CD14-positive monocyte (primary cell): ENCODE measurements around the gene MYO15B. TPM values are rescaled to one million over a fixed set of nuclear protein-coding genes. Genes with fewer than 3 reads are reported as not detected.

Experiments
- DNase-seq, 3 donors: peaks; one replicate each; pipeline ENCODE4 v3.0.0-alpha.2; 2011 to 2022
- H2AFZ ChIP-seq: 2 replicates; pipeline ENCODE4 v1.6.0; 2012; ENCODE audit warnings: mild to moderate bottlenecking, low read depth, low read length, inconsistent platforms; ENCODE audit not compliant: insufficient read depth, poor library complexity, severe bottlenecking
- H3K27ac ChIP-seq, 2 donors: 1 replicate in 1 of 2; 2 replicates in 1 of 2; pipeline ENCODE4 v1.5.1; 2012 to 2013; ENCODE audit warnings: low read length in 2 of 2, control low read depth in 1 of 2, inconsistent platforms in 1 of 2, low read depth in 1 of 2, mild to moderate bottlenecking in 1 of 2
- H3K27me3 ChIP-seq, 2 donors: one replicate each; pipeline versions ENCODE4 v1.6.0 to v1.6.1; 2011 to 2013; ENCODE audit warnings: low read length in 2 of 2; ENCODE audit not compliant: control insufficient read depth in 2 of 2, insufficient read depth in 2 of 2
- H3K36me3 ChIP-seq, 2 donors: replicated peaks in 1 of 2; 1 replicate in 1 of 2; 2 replicates in 1 of 2; pipeline versions ENCODE4 v1.5.1 to v1.6.1; 2012 to 2013; ENCODE audit warnings: low read length in 2 of 2, control low read depth in 1 of 2, inconsistent platforms in 1 of 2, mild to moderate bottlenecking in 1 of 2; ENCODE audit not compliant: insufficient read depth in 2 of 2, control insufficient read depth in 1 of 2
- H3K4me1 ChIP-seq, 2 donors: 1 replicate in 1 of 2; 2 replicates in 1 of 2; pipeline versions ENCODE4 v1.5.1 to v1.6.1; 2012 to 2013; ENCODE audit warnings: low read length in 2 of 2, control low read depth in 1 of 2, inconsistent platforms in 1 of 2, mild to moderate bottlenecking in 1 of 2, moderate library complexity in 1 of 2; ENCODE audit not compliant: insufficient read depth in 2 of 2, control insufficient read depth in 1 of 2
- H3K4me2 ChIP-seq: replicated peaks from 2 replicates; pipeline ENCODE3; 2012; ENCODE audit warnings: low read length, moderate library complexity, mild to moderate bottlenecking; ENCODE audit not compliant: poor library complexity, severe bottlenecking; ENCODE audit errors: extremely low read depth
- H3K4me3 ChIP-seq, 3 experiments: fragments of 200-600 bp in 1 of 3; sonication (generic) in 1 of 3; replicated peaks in 1 of 3; 1 replicate in 2 of 3; 2 replicates in 1 of 3; pipeline ENCODE4 v1.5.1; 2011 to 2013; ENCODE audit warnings: low read length in 3 of 3, mild to moderate bottlenecking in 3 of 3, control low read depth in 2 of 3, low read depth in 2 of 3, inconsistent platforms in 1 of 3, moderate library complexity in 1 of 3
- H3K79me2 ChIP-seq: 2 replicates; pipeline ENCODE4 v1.6.0; 2012; ENCODE audit warnings: mild to moderate bottlenecking, control low read depth, inconsistent platforms, low read length, moderate library complexity; ENCODE audit not compliant: insufficient read depth
- H3K9ac ChIP-seq: 2 replicates; pipeline ENCODE4 v1.6.0; 2017; ENCODE audit warnings: low read length, mild to moderate bottlenecking; ENCODE audit not compliant: insufficient read depth, poor library complexity, severe bottlenecking
- H3K9me3 ChIP-seq, 2 donors: replicated peaks in 1 of 2; 1 replicate in 1 of 2; 2 replicates in 1 of 2; pipeline versions ENCODE4 v1.5.1 to v1.6.1; 2012 to 2013; ENCODE audit warnings: low read length in 2 of 2, control low read depth in 1 of 2; ENCODE audit not compliant: control insufficient read depth in 1 of 2, insufficient read depth in 1 of 2
- H4K20me1 ChIP-seq: 2 replicates; pipeline ENCODE4 v1.6.0; 2012; ENCODE audit warnings: mild to moderate bottlenecking, low read length, control low read depth, moderate library complexity; ENCODE audit not compliant: insufficient read depth
- H3K27ac Mint-ChIP-seq, 7 donors: one replicate each; pipeline ENCODE4 v1.8.0; 2020; ENCODE audit warnings: mild to moderate bottlenecking in 7 of 7, mixed read lengths in 7 of 7, moderate library complexity in 6 of 7, inconsistent platforms in 2 of 7
- H3K27me3 Mint-ChIP-seq, 3 donors: one replicate each; pipeline ENCODE4 v1.8.0; 2021 to 2022; ENCODE audit warnings: low read depth in 3 of 3, mild to moderate bottlenecking in 3 of 3, mixed read lengths in 3 of 3, moderate library complexity in 3 of 3, inconsistent platforms in 1 of 3
- H3K36me3 Mint-ChIP-seq, 2 donors: one replicate each; pipeline ENCODE4 v1.8.0; 2020; ENCODE audit warnings: mixed read lengths in 2 of 2, inconsistent platforms in 1 of 2, mild to moderate bottlenecking in 1 of 2
- H3K4me1 Mint-ChIP-seq: one replicate; pipeline ENCODE4 v1.8.0; 2020; ENCODE audit warnings: mild to moderate bottlenecking, mixed read lengths
- H3K4me3 Mint-ChIP-seq, 2 donors: one replicate each; pipeline ENCODE4 v1.8.0; 2020; ENCODE audit warnings: mild to moderate bottlenecking in 2 of 2, mixed read lengths in 2 of 2, moderate library complexity in 1 of 2
- H3K9me3 Mint-ChIP-seq, 7 donors: one replicate each; pipeline ENCODE4 v1.8.0; 2020 to 2022; ENCODE audit warnings: mixed read lengths in 7 of 7, mild to moderate bottlenecking in 6 of 7, moderate library complexity in 6 of 7, inconsistent platforms in 2 of 7
- CTCF ChIP-seq: fragments of 200-600 bp; IDR thresholded peaks from one replicate; pipeline ENCODE4 v1.8.0; 2022; ENCODE audit warnings: antibody characterized with exemption, mild to moderate bottlenecking
- WGBS: methylation state at CpG from one replicate; pipeline ENCODE4 v1.1.5; 2013; ENCODE audit warnings: missing lambda C conversion rate; ENCODE audit not compliant: insufficient coverage; 5-methylcytosine and 5-hydroxymethylcytosine counted together
- intact Hi-C, 2 donors: fragments of 100-400 bp; cut with micrococcal nuclease; formaldehyde crosslinking; loops; one replicate each; pipeline versions ENCODE4 v1.15.0 to v1.15.1; 2023
- polyA plus RNA-seq, 3 donors: library from polyadenylated mRNA; depleted of rRNA in 1 of 3; unstranded in 2 of 3; stranded (reverse) in 1 of 3; fragments of 300-500 nt in 2 of 3; fragments of >200 nt in 1 of 3; fragmentation: Illumina TruSeq in 2 of 3; gene quantifications; 1 replicate in 2 of 3; 2 replicates in 1 of 3; pipeline ENCODE4 v1.2.3, GENCODE V29; 2012 to 2021

The MYO15B gene
- polyA plus RNA-seq, 3 donors, result 0.17 to 596 (median 0.62) TPM

GRCh38 chr17:75625813-75626486 is 38.4 kb downstream of the MYO15B start:
- Mint-ChIP-seq H3K9me3 (peaks cover 0 to 2% (median 0%) of the 10 kb centered on the region in 7 donors), H3K27ac (no peak overlapping the region), H3K27me3 (peaks cover 0 to 4% (median 3%) of the 10 kb centered on the region in 3 donors), H3K4me3 (no peak overlapping the region), H3K4me1 (no peaks in the 10 kb centered on the region), H3K36me3 (peaks cover 40 to 83% of the 10 kb centered on the region in 2 donors)
- Histone ChIP-seq H4K20me1 (no peaks in the 10 kb centered on the region), H3K4me2 (no peak overlapping the region), H3K36me3 (peaks cover 73% of the 10 kb centered on the region in 2 donors), H3K9ac (no peak overlapping the region), H3K79me2 (no peaks in the 10 kb centered on the region), H3K4me1 (no peaks in the 10 kb centered on the region), H2AFZ (no peak overlapping the region), H3K4me3 (no peak overlapping the region), H3K27me3 (no peaks in the 10 kb centered on the region), H3K27ac (no peak overlapping the region), H3K9me3 (no peaks in the 10 kb centered on the region)
- intact Hi-C loops, result no loop called here
- 88% methylated on average over 14 of the region's 15 CpGs for WGBS
- no peak for DNase-seq
- TF ChIP-seq CTCF, result peak; percentile 46

- Histone ChIP-seq H3K9ac (no peak overlapping the region), H3K27me3 (no peaks in the 10 kb centered on the region), H4K20me1 (no peaks in the 10 kb centered on the region), H2AFZ (no peak overlapping the region), H3K79me2 (no peaks in the 10 kb centered on the region), H3K9me3 (no peaks in the 10 kb centered on the region), H3K27ac (no peak overlapping the region), H3K4me1 (no peaks in the 10 kb centered on the region), H3K4me3 (no peak overlapping the region), H3K36me3 (peaks cover 67% of the 10 kb centered on the region in 2 donors), H3K4me2 (no peak overlapping the region)
- peaks cover 0 to 2% (median 0%) of the 10 kb centered on the region in 7 donors for H3K9me3 Mint-ChIP-seq
- H3K36me3 Mint-ChIP-seq, result peaks cover 39 to 78% of the 10 kb centered on the region in 2 donors
- intact Hi-C loops, result no loop called here
- H3K4me3 Mint-ChIP-seq, result no peak overlapping the region
- no peak for TF ChIP-seq CTCF
- no peak for DNase-seq
- H3K27me3 Mint-ChIP-seq, result peaks cover 0 to 4% (median 3%) of the 10 kb centered on the region in 3 donors
- H3K27ac Mint-ChIP-seq, result no peak overlapping the region
- WGBS, result 90% methylated on average over 10 of the region's 11 CpGs
- no peaks in the 10 kb centered on the region for H3K4me1 Mint-ChIP-seq
These were observed 39.0 kb downstream of the MYO15B start for GRCh38 chr17:75626496-75627038.
